ENCODE data around the gene FRMPD1.
"Not testable (repeated sequence)": the region's sequence is repeated elsewhere in the genome, so short reads cannot be mapped to it uniquely, and the experiment has no call there.

The FRMPD1 gene, protein sequence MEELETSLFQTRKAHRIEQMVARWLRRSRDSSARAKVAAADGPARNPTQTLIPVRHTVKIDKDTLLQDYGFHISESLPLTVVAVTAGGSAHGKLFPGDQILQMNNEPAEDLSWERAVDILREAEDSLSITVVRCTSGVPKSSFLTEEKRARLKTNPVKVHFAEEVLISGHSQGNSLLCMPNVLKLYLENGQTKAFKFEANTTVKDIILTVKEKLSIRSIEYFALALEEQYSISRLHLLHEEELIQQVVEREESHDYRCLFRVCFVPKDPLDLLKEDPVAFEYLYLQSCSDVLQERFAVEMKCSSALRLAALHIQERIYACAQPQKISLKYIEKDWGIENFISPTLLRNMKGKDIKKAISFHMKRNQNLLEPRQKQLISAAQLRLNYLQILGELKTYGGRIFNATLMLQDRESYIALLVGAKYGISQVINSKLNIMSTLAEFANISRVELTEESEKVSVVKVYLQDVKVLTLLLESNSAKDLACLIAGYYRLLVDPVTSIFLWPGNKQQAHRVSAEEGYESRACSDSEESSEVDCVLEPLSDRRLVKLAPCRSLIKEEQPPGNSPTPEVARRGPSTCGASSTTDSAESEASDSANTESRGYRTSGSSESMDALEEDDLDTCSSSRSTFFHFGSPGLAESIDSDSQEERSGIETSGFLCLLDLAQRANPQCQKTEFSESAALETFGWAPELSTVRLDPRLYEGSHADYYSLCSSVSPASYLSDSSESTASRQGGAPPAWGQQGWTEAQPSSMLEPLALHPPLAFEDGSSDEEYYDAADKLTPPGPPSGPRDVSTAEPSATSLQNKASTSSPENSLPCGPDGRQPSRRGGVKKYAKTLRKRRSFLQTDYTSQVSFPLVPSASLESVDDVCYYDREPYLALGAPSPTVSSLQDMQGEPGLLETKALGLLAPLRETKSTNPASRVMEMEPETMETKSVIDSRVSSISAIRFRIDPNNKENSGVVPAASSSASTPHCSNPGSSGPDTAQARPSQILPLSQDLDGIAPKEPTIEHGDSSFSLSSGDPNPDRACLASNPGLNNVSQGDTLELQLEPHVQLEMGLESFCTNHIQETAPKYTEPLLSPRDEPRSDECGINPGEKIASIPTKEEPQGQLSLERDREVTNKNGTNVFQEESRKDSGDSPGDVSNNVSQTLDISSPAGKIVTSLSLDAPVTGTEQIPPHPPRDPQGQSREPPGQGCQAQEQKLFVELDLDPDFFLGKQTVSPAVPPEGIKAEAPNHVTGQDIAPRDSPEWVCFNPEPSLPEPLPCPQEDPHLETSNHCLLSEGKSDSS (N-terminal part only)

DNA sequence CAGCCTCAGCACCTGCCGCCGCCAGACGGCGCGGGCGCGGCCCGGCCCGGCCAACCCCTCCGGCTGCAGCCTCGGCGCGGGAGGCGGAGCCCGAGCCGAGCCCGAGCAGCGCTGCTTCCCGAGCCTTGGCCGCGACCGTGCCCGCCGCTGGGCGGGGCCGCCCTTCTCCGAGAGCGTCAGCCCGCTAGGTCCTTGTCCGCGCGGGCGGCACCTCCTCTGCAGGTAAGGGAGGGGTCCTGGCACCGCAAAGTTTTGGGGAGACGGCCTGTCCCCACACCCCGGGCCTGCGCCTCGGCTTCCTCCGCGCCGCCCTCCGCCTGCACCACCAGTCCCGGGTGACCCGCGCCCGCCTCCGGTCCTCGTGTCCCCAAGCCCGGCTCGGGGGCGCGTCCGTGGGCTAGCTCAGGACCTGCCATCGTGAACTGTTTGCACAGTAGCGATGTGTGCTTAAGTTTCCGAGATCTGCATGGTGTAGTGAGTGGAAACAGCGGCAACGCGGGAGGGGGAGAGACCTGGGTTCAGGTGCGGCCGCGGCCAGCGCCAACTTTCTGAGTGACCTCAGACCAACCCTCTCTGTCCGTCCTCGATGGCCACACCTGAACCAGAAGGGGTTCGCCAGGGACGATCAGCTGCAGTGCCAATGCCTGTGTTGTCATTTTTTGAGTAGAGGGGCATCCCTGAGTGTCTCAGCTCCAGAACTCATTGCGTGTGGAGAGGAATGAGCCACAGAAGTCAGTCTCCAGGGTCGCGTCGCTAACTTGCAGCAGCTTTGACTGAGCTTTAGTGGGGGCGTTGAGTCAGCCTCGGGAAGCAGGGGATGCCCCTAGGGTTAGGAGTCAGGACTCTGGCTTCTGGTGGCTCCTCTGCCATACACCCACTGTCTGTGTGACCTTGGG, at the start of gene FRMPD1:
Gene FRMPD1 (plus strand): TSS at position 82 of the 896 bp plus-strand sequence. CDS start 41,688 bp downstream, outside the sequence.
- DNase-seq = peak; percentile 55

DNA sequence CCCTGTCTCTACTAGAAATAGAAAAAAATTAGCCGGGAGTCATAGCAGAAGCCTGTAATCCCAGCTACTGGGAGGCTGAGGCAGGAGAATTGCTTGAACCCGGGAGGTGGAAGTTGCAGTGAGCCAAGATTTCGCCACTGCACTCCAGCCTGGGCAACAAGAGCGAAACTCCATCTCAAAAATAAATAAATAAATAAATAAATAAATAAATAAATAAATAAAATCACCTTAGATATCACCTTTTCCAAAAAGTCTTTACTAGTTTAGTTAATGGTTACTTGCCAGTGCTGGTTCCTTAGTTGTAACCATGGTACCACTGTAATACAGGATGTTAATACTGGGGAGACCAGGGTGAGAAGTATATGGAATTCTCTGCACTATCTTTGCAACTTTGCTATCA, 48.7 kb upstream of the FRMPD1 start:
- not testable (repeated sequence) for DNase-seq

DNA sequence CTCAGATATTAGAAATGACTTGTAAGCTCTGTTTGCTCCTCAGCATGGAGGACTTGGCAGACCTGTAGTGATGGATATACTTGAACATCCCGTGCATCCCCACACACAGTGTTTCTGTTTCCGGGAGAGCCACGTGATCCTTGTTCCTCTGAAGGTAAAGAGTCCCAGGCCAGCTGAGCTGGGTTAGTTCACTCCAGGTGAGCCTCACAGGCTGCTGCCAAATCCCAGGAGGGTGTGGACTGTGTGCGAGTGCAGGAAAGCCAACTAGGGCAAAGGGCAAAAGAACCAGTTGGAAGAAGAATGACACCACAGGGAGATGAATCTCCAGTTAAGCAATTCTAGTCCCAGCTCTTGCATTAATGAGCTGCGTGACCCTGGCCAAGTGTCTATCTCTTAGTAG, 47.9 kb upstream of the FRMPD1 start:
- no peak for DNase-seq

DNA sequence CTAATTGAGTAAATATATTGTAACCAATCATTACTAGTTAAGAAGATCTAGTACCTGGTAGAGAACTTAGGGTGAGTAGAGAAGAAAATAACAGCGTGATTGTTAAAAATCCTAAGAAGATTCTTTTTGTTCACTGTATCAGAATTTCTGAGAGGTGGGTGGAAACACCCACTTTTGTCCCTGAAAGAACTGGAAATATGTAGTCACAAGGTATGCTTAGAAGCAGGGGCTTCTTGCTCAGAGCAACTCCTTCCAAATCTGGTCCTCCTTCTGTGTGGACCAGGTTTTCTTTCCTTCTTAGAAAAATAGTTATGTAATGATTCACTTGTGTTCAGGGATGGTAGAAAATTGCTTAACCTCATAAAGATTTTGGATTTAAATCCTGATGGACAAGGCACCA, 46.5 kb upstream of the FRMPD1 start:
- no peak for DNase-seq

DNA sequence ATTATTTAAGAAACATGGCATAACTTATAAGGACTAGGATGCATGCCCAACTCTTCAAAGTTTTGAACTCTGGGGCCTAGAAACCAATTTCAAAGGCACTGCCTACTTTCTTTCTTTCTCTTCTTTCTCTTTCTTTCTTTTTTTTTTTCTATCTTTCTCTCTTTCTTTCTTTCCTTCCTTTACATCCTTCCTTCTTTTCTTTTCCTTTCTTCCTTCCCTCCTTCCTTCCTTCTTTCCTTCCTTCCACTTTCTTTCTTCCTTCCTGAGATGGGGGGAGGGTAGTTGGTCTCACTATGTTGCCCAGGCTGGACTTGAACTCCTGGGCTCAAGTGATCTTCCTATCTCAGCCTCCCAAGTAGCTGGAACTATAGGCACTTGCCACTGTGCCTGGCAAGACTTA, 42.5 kb upstream of the FRMPD1 start:
- DNase-seq = no peak

DNA sequence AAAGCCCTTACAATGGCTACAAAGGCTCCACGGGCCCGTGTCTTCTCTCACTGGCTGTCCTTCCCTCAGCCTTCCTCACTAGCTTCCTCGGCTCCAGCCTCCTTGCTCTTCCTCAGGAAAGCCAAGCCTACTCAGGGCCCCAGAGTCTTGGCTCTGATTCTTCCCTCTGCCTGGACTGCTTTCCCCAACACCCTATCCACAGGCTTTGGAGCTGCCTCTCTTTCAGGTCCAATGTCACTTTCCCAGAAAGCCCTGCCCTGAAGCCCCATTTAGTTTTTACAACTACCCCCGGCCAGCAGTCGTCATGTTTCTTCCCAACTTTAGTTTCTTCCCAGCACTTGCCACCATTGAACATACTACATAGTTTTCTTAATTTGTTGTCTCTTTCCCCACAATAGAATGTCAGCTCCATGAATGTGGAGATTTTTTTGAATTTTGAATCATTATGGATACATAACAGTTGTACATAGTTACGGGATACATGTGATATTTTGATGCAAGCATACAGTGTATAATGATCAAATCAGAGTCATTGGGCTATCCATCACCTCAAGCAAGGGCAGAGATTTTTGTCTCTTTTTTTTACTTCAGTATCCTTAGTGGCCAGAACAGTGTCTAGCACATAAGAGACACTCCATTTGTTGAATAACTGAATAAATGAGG, 40.9 kb upstream of the FRMPD1 start:
- no peak for DNase-seq

DNA sequence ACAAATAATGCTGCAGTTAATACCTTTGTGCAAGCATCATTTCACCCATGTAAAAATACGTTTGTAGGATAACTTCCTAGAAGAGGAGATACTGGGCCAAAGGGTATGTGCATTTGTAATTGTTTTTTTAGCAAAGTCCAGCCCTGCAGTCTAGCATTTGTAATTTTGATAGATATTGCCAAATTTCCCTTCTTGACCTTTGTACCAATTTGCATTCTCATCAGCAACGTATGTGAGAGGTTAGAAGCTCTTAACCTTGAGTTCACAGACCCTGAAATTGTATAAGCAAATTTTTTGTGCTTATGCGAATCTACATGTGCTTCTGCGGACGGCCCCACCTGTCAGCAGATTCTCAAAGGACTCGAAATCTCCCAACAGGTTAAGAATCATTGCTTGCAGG, 39.7 kb upstream of the FRMPD1 start:
- no peak for DNase-seq

DNA sequence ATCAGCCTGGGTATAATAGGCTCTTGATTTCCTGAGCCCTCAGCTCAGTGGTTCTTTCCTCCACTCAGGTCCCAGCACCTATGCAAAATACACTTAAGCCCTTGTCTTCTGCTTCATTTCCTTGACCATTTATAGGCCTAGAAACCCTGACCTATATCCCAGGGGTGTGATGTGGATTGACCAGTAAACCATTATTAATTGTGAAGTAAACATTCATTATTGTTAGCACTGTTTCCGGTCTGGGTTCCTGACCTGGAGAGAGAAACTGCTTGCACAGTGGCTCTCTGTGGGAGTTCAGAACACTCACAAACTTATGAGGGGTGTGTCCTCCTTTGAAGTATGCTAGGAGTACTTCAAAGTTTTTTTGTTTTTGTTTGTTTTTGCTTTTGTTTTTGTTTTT, 38.8 kb upstream of the FRMPD1 start:
- DNase-seq = no peak

DNA sequence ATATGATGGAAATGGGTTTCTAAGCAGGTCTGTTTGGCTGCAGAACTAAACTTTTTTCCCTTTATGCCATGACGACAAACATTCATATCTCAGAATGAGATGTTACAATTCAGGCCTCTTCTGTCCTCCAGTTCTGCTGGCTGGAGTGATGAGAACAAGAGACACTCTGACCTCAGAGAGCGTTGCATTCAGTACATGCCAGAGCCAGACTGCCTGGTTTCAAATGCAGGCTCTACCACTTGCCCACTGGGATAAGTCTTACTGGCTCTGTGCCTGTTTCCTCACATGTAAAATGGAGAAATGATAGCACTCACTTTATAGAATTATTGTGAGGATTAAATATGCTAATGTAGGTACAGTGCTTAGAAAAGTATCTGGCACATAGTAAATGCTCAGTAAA, 33.6 kb upstream of the FRMPD1 start:
- DNase-seq = no peak

DNA sequence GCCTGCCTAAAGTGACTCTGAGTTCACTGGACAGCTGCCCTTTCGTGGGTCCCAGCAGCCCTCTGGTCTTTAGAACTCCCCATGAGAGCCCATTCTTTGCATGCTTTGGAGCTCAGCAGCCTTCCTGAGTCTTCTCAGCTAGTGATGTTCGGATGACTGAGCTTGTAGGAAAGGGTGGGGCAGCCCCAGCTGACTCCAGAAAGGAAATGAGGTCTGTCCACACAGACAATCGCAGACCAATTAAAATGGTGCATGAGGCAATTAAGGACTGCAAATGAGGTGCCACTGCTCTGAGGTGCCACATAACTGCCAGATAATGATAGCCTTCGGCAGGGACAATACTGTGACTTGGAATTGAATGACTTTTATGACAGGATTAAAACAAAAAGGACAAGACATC, 32.9 kb upstream of the FRMPD1 start:
- no peak for DNase-seq

DNA sequence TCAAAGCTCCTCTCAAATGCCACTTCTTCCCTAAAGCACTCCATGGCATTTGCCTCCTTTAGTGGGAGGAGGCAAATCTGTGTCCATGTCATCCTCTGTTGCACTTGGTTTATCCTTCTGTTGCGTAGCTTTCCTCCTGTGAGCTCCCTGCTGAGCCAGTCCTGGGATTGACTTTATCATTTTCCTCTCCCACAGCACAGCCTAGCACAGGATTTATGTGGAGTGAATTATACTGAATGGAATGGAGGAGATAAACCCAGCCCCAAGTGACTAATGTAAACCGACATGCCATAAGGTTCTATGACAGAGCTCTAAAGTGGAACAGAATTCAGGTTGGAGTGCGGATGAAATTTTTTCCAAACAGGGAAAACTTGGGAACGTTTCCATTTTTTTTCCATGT, 31.9 kb upstream of the FRMPD1 start:
- DNase-seq = no peak

DNA sequence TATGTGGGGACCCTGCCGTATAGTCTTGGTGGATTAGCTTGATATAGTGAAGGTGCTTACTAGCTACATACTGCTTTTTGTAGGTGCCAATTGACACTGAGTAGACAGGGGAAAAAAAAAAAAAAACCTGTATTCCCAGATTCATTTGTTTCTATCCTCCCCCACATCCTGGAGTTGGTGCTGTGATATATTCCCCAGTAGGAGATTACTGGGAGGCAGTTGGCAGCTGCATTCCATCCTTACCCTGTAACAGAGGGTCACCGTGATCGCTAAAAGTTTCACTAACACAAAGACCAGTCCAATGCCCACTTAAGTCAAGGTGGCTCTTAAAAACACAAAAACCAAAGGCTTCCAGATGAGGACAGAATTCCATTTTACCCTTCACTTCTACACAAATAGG, 30.9 kb upstream of the FRMPD1 start:
- DNase-seq = no peak

DNA sequence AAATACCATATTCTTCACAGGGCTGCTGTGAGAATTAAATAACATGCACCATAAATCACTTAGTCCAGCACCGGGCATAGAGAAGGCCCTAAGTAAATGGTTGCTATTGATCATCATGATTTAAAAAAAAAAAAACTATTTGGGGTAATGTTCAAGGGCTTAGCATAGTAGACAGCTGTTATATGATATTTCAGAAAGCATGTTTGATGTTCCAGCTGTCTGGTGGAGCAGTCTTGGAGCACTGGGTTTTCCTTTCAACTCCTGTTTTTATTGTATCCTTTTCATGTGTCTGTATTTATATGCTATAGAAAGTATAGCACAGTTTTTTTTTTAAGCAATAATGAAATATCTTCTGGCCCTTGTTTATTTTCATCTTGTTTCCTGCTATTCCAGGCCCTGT, 30.4 kb upstream of the FRMPD1 start:
- DNase-seq = no peak

DNA sequence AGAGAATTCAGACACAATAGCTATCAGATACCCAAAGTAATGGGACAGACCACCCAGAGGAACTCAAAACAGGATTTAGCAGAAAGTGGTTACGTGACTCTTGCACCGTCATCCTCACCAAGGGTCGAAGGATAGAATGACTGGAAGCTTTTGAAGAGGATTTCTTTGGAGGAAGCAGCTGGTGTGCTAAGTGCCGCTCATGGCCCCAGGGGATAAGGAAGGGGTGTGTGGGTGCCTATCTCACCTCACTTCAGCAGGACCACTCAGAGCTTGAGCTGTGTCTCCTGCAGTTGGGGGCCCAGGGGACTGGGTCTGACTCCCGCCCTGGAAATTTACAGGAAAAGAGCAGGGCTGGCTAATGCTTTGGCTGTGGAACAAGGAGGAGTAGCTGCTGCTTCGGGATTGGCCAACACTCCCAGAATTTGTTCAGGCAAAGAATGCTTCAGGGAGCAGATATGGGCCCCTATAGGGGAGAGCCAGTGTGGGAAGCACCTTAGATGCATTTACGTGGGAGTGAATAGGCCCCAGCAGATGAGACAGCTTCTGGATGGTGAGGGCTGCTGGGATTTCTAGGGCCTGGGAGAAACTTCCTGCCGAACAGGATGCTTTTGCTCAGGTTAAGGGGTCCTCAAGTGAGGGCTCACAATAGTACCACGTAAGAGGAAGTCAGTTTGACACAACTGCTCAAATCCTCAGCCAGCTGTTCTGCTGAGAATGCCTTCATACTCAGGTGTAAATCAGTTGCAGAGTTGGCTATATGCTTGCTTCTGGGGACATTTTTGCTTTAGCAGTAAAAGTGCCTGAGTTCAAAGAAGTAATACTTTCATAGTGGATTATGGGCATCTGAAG, 29.3 kb upstream of the FRMPD1 start:
- DNase-seq = no peak

DNA sequence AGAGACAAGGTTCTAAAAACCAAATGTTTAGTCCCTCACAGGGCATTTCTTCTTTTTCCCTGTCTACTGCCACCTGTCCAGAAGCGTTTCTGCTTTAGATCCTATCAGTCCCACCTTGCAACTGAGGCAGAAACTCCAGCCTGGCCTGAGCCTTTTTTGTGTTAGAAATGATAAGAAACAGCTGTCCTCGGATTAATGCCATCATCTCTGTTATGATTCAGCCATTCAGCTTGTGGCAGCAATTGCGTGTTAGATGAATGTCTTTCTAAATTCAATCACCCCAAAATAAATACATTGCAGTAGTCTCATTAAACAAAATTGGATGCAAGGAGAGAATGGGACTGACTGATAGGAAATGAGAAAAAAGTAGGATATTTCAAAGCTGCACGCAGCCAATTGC, 28.3 kb upstream of the FRMPD1 start:
- no peak for DNase-seq

DNA sequence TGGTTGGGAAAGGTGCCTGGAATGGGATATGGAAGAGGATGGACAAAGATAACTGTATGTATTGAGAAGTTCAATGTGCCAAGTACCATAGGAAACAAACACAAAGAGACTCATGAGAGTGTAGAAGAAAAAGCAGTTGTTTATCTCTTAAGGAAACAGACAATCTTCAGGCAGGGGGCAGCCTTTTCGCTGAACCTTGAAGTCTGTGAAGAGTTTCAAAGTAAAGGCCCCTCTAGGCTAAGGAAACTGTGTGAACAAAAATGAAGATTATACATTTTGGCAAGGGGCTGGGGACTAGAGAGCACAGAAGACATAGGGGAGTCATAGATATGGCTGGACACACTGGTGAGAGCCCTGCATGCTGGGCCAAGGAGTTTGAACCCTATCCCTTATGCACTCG, 27.5 kb upstream of the FRMPD1 start:
- no peak for DNase-seq

DNA sequence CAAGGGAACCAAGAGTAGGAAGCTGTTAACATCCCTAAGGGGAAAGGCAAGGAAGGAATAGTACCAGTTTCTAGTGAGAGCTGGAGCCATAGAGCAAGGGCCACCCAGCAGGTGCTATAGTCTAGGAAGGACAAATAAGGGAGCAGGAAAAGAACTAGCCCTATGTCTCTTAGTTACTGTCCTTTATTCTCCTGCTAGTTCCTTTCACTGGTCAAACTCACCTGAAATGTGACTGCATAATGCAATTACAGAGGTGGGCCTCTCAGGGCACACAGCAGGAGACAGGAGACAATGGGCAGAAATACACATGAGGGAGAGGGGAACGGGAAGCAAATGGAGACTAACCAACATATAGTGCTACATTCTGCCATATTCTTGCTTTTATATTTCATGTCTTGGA, 26.7 kb upstream of the FRMPD1 start:
- DNase-seq = no peak

DNA sequence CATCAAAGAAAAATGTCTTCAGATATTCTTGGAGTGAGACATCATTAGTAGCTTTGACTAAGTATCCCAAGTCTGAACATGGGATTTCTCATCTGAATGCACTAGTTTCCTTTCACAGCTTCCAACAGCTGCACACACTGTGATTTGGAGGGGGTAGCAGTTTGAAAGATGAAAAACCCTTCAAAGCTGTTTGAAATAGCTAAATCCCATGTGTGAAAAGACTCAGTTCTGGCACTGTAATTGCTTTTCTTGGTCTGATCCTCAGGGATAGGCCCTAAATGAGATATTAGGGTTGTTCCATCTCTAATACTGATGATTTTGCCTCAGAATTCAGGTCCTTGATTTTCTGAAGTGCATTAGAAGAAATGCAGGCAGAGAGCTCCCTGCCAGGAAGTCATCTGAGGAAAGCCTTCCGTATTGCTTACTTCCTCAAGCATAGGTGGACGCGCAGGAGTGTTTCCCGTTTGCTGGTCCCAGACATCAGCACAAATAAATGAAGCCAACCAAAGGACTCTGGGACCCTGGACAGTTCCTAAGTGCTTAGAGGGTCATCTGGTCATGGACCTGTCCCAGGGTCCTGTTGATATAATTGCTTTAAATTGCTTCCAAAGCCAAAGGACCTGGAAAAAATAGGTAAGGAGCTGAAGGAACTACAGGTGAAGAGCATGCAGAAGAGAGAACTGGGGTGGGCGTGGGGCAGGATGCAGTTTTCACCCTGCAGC, 25.6 kb upstream of the FRMPD1 start:
- no peak for DNase-seq

DNA sequence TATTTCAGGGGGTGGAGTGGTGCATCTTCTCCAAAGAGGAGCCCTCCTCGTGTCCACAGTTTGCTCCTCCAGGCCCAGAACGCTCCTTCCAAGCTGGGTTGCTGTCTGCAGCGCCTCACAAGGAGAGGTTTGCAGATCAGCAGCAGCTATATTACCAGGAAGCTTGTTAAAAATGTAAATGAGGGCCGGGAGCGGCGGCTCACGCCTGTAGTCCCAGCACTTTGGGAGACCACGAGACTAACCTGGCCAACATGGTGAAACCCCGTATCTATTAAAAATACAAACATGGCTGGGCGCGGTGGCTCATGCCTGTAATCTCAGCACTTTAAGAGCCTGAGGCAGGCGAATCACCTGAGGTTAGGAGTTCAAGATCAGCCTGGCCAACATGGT, 25.0 kb upstream of the FRMPD1 start:
- DNase-seq = no peak

DNA sequence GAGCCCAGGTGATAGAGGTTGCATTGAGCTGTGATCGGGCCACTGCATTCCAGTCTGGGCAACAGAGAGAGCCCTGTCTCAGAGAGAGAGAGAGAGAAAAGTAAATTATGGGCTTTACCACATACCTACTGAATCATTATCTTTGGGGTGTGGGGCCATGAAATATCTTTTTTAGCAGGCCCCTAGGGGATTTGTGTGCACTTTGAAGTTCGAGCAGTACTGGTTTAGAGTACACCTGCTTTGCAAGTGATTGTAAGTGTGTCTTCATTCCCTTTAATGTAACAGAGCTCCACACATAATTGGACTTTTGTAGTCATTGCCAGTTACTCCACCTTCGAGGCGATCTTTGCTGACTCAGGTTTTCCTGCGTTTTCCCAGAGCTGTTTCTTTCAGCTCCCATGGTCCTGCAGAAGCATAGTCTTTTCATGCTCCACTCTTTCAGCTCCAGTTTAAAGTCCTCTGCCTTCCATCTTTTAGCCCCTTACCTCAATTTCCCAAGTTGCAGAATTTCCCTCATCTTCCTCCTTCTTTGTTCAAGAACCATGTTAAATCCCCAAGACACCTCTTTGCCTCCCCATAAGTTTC, 24.0 kb upstream of the FRMPD1 start:
- no peak for DNase-seq

All from activated CD8-positive, alpha-beta memory T cell treated with anti-CD3 and anti-CD28 coated beads, Interleukin-2, amount 50 U/mL, for 4 hours (primary cell).